Neuronal stem cell (in vitro differentiated cells): Measurements from ENCODE around the gene MAPK13.

Experiments
- DNase-seq: peaks from one replicate; pipeline ENCODE4 v3.0.0-alpha.2; 2013; ENCODE audit warnings: low spot score
- H2AFZ ChIP-seq: one replicate; pipeline ENCODE4 v1.6.1; 2013; ENCODE audit warnings: mild to moderate bottlenecking, low read length, inconsistent platforms
- H2AK5ac ChIP-seq: 2 replicates; pipeline ENCODE4 v1.6.1; 2013; ENCODE audit warnings: low read depth, mild to moderate bottlenecking, inconsistent platforms, low read length, moderate library complexity, mixed read lengths
- H2BK120ac ChIP-seq: 2 replicates; pipeline ENCODE4 v1.6.1; 2013; ENCODE audit warnings: low read depth, mild to moderate bottlenecking, inconsistent platforms, low read length, moderate library complexity, mixed read lengths
- H2BK12ac ChIP-seq: one replicate; pipeline ENCODE4 v1.6.1; 2013; ENCODE audit warnings: low read length, inconsistent platforms
- H2BK15ac ChIP-seq: 2 replicates; pipeline ENCODE4 v1.6.1; 2013; ENCODE audit warnings: mild to moderate bottlenecking, low read length, inconsistent platforms, mixed read lengths
- H2BK5ac ChIP-seq: one replicate; pipeline ENCODE4 v1.6.1; 2013; ENCODE audit warnings: inconsistent platforms, mild to moderate bottlenecking, low read length, moderate library complexity
- H3K14ac ChIP-seq: one replicate; pipeline ENCODE4 v1.6.1; 2013; ENCODE audit warnings: low read length, inconsistent platforms
- H3K18ac ChIP-seq: 2 replicates; pipeline ENCODE4 v1.6.1; 2013; ENCODE audit warnings: low read length, inconsistent platforms
- H3K23ac ChIP-seq: 2 replicates; pipeline ENCODE4 v1.6.1; 2013; ENCODE audit warnings: low read depth, mild to moderate bottlenecking, mixed read lengths, low read length, inconsistent platforms; ENCODE audit not compliant: poor library complexity
- H3K27ac ChIP-seq: replicated peaks from 3 replicates; pipeline ENCODE4 v1.5.1; 2013; ENCODE audit warnings: low read length, inconsistent platforms
- H3K27me3 ChIP-seq, 3 experiments: 2 replicates each; pipeline ENCODE4 v1.6.1; 2013; ENCODE audit warnings: low read length in 3 of 3, mild to moderate bottlenecking in 2 of 3, inconsistent platforms in 1 of 3, low read depth in 1 of 3, mixed read lengths in 1 of 3, moderate library complexity in 1 of 3; ENCODE audit not compliant: control insufficient read depth in 3 of 3, insufficient read depth in 3 of 3
- H3K36me3 ChIP-seq, 2 donors: replicated peaks in 1 of 2; 2 replicates each; pipeline ENCODE4 v1.6.1; 2013; ENCODE audit warnings: low read length in 2 of 2; ENCODE audit not compliant: control insufficient read depth in 2 of 2, insufficient read depth in 2 of 2
- H3K4ac ChIP-seq: 2 replicates; pipeline ENCODE4 v1.6.1; 2013; ENCODE audit warnings: inconsistent platforms, mild to moderate bottlenecking, low read length, moderate library complexity
- H3K4me1 ChIP-seq, 2 donors: 1 replicate in 1 of 2; 2 replicates in 1 of 2; pipeline ENCODE4 v1.6.1; 2013; ENCODE audit warnings: low read length in 2 of 2, low read depth in 1 of 2; ENCODE audit not compliant: control insufficient read depth in 2 of 2, insufficient read depth in 1 of 2
- H3K4me2 ChIP-seq: one replicate; pipeline ENCODE4 v1.6.1; 2013; ENCODE audit warnings: mild to moderate bottlenecking, low read length, inconsistent platforms; ENCODE audit not compliant: insufficient read depth, poor library complexity, severe bottlenecking
- H3K4me3 ChIP-seq, 2 donors: 2 replicates each; pipeline ENCODE4 v1.5.1; 2013; ENCODE audit warnings: low read length in 2 of 2, mild to moderate bottlenecking in 2 of 2, inconsistent platforms in 1 of 2, moderate library complexity in 1 of 2
- H3K79me1 ChIP-seq: one replicate; pipeline ENCODE4 v1.6.1; 2013; ENCODE audit warnings: low read depth, mild to moderate bottlenecking, inconsistent platforms, low read length, moderate library complexity
- H3K9ac ChIP-seq: one replicate; pipeline ENCODE4 v1.6.1; 2013; ENCODE audit warnings: mild to moderate bottlenecking, low read depth, low read length, inconsistent platforms; ENCODE audit not compliant: poor library complexity
- H3K9me3 ChIP-seq, 2 donors: replicated peaks in 1 of 2; 2 replicates each; pipeline versions ENCODE3 to v1.6.1; 2013; ENCODE audit warnings: low read length in 2 of 2, mild to moderate bottlenecking in 2 of 2, inconsistent platforms in 1 of 2, low read depth in 1 of 2, mixed read lengths in 1 of 2, moderate library complexity in 1 of 2; ENCODE audit not compliant: control insufficient read depth in 2 of 2, insufficient read depth in 1 of 2
- H4K8ac ChIP-seq: one replicate; pipeline ENCODE4 v1.6.1; 2013; ENCODE audit warnings: low read depth, mild to moderate bottlenecking, inconsistent platforms, low read length, moderate library complexity
- H4K91ac ChIP-seq: one replicate; pipeline ENCODE4 v1.6.1; 2013; ENCODE audit warnings: low read length, low read depth, mild to moderate bottlenecking, inconsistent platforms; ENCODE audit not compliant: poor library complexity
- WGBS, 2 donors: extraction: QIAGEN DNeasy Blood & Tissue Kit; methylation state at CpG; one replicate each; pipeline ENCODE4 v1.1.7; 2013; ENCODE audit warnings: missing lambda C conversion rate in 2 of 2, mixed read lengths in 1 of 2; ENCODE audit not compliant: insufficient read length in 2 of 2, insufficient replicate concordance in 1 of 2; ENCODE audit errors: extremely low coverage in 2 of 2; 5-methylcytosine and 5-hydroxymethylcytosine counted together

The MAPK13 gene

DNA sequence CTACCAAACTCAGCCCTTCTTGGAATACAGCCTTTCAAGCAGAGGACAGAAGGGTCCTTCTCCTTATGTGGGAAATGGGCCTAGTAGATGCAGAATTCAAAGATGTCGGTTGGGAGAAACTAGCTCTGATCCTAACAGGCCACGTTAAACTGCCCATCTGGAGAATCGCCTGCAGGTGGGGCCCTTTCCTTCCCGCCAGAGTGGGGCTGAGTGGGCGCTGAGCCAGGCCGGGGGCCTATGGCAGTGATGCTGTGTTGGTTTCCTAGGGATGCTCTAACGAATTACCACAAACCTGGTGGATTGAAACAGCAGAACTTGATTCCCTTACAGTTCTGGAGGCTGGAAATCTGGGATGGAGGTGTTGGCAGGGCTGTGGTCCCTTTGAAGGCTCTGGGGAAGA, 9.1 kb downstream of the MAPK13 start:
- Histone ChIP-seq H3K23ac (no peak overlapping the region), H3K9ac (no peak overlapping the region), H3K4me2 (no peak overlapping the region), H3K36me3 (no peaks in the 10 kb centered on the region), H3K9me3 (no peaks in the 10 kb centered on the region), H3K27me3 (no peaks in the 10 kb centered on the region), H2BK120ac (no peak overlapping the region), H3K4me1 (peaks cover 0 to 1% of the 10 kb centered on the region in 2 donors), H2BK15ac (no peak overlapping the region), H3K14ac (no peak overlapping the region), H3K4me3 (no peak overlapping the region), H3K27ac (no peak overlapping the region), H2AK5ac (no peak overlapping the region), H2AFZ (no peak overlapping the region), H4K8ac (no peak overlapping the region), H2BK5ac (no peak overlapping the region), H4K91ac (no peak overlapping the region), H3K79me1 (no peaks in the 10 kb centered on the region), H2BK12ac (no peak overlapping the region), H3K18ac (no peak overlapping the region), H3K4ac (no peak overlapping the region)
- no peak for DNase-seq
- WGBS, 2 donors: no CpG with 5 or more reads among the region's 7 CpGs

DNA sequence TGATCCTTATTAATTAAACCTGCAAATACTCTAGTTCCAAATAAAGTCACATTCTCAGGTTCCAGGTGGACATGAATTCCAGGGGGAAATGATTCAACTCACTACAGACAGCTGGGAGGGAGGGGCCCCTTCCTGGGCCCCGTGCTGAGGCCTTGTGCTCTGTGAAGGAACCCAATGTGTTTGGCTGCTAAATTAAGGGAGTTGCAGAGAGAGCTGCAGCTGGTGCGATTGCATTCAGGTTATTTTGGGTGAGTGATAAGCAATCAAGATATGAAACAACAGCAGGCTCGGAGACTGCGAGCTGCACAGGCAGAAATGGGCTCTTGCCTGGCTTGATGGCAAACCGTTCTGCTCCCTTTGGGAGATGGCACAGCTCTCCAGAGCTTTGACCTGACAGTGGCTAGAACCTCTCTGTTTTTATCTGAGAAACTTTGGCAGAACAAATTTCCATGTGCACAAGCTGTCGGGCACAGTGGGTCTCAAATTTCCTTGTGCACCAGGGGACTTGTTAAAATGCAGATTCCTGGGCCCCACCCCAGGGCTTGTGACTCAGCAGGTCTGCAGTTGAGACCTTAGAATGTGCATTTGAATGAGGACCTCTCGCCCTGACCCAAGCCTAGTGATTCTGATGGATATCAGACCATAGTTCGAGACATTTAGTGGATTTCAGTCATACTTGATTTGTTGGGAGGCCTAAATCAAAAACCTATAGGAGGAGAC, 9.8 kb downstream of the MAPK13 start:
- Histone ChIP-seq H3K79me1 (no peaks in the 10 kb centered on the region), H2AFZ (no peak overlapping the region), H3K4me1 (peaks cover 0 to 1% of the 10 kb centered on the region in 2 donors), H2BK12ac (no peak overlapping the region), H4K8ac (no peak overlapping the region), H3K18ac (no peak overlapping the region), H3K4ac (no peak overlapping the region), H2AK5ac (no peak overlapping the region), H3K4me2 (no peak overlapping the region), H2BK120ac (no peak overlapping the region), H3K9ac (no peak overlapping the region), H3K14ac (no peak overlapping the region), H3K27ac (no peak overlapping the region), H4K91ac (no peak overlapping the region), H3K27me3 (no peaks in the 10 kb centered on the region), H3K4me3 (no peak overlapping the region), H3K36me3 (no peaks in the 10 kb centered on the region), H3K23ac (no peak overlapping the region), H2BK5ac (no peak overlapping the region), H3K9me3 (no peaks in the 10 kb centered on the region), H2BK15ac (no peak overlapping the region)
- no CpG with 5 or more reads among the region's 8 CpGs for WGBS, 2 donors
- DNase-seq: no peak

DNA sequence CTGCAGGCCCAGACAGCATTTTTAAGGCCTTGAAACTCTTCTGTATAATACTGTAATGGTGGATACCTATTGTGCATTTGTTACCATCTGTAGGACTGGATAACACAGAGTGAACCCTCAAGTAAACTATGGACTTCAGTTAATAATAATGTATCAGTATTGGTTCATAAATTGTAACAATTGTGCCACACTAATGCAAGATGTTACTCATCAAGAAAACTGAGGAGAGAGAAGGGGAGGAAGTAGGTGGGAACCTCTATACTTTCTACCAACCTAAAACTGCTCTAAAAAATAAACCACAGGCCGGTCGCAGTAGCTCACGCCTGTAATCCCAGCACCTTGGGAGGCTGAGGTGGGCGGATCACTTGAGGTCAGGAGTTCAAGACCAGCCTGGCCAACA, 10.8 kb downstream of the MAPK13 start:
- H3K27ac ChIP-seq: no peak overlapping the region
- H4K91ac ChIP-seq: no peak overlapping the region
- H2BK15ac ChIP-seq: no peak overlapping the region
- no peak overlapping the region for H3K14ac ChIP-seq
- H3K18ac ChIP-seq: no peak overlapping the region
- H3K4me2 ChIP-seq: no peak overlapping the region
- no peak overlapping the region for H2AK5ac ChIP-seq
- no peaks in the 10 kb centered on the region for H3K9me3 ChIP-seq
- H4K8ac ChIP-seq: no peak overlapping the region
- H3K23ac ChIP-seq: no peak overlapping the region
- H3K36me3 ChIP-seq: no peaks in the 10 kb centered on the region
- no CpG with 5 or more reads among the region's 4 CpGs for WGBS, 2 donors
- H3K4ac ChIP-seq: no peak overlapping the region
- no peaks in the 10 kb centered on the region for H3K79me1 ChIP-seq
- peaks cover 0 to 1% of the 10 kb centered on the region in 2 donors for H3K4me1 ChIP-seq
- H2AFZ ChIP-seq: no peak overlapping the region
- no peak overlapping the region for H3K4me3 ChIP-seq
- H3K9ac ChIP-seq: no peak overlapping the region
- DNase-seq: no peak
- H2BK120ac ChIP-seq: no peak overlapping the region
- no peak overlapping the region for H2BK5ac ChIP-seq
- H3K27me3 ChIP-seq: no peaks in the 10 kb centered on the region
- no peak overlapping the region for H2BK12ac ChIP-seq

DNA sequence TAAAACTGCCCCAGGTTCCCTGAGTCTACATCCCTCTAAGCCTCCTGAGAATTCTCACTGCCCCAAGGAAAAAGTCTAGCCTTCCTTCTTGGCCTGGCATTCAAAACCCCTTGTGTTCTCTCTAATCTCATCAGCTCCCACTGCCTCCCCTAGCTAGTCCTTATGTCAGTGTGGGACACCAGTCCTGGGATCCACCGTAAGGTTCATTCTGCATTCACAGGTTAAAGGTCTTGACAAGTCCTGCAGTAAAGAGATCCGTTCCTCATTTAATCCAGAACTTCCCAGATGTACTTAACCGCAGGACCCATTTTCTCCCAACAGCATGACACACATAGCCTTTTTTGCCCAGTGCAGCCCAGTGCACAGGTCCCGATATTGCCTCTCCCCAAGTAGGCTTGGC, 11.6 kb downstream of the MAPK13 start:
- H3K9ac ChIP-seq: no peak overlapping the region
- H4K8ac ChIP-seq: no peak overlapping the region
- no peaks in the 10 kb centered on the region for H3K36me3 ChIP-seq
- WGBS, 2 donors: no CpG with 5 or more reads among the region's 4 CpGs
- no peak overlapping the region for H2BK5ac ChIP-seq
- no peak overlapping the region for H3K18ac ChIP-seq
- H3K4me1 ChIP-seq: peaks cover 0 to 1% of the 10 kb centered on the region in 2 donors
- H2AK5ac ChIP-seq: no peak overlapping the region
- H3K9me3 ChIP-seq: no peaks in the 10 kb centered on the region
- H2AFZ ChIP-seq: no peak overlapping the region
- no peak overlapping the region for H3K14ac ChIP-seq
- no peak overlapping the region for H3K23ac ChIP-seq
- no peak overlapping the region for H3K4me2 ChIP-seq
- no peak for DNase-seq
- H3K27ac ChIP-seq: no peak overlapping the region
- peaks cover 0 to 1% (median 0%) of the 10 kb centered on the region in 3 experiments for H3K27me3 ChIP-seq
- no peak overlapping the region for H2BK12ac ChIP-seq
- H3K4ac ChIP-seq: no peak overlapping the region
- no peak overlapping the region for H2BK120ac ChIP-seq
- H3K4me3 ChIP-seq: no peak overlapping the region
- no peak overlapping the region for H4K91ac ChIP-seq
- H2BK15ac ChIP-seq: no peak overlapping the region
- no peaks in the 10 kb centered on the region for H3K79me1 ChIP-seq
